Loucy (cell line): ENCODE measurements around the gene PARP6.

Experiments
- H2AFZ ChIP-seq: fragments of 200-600 bp; sonication (generic); 2 replicates; pipeline ENCODE4 v1.6.0; 2016; ENCODE audit warnings: antibody characterized with exemption, mild to moderate bottlenecking, low read length, moderate library complexity
- H3F3A ChIP-seq: fragments of 200-600 bp; 2 replicates; pipeline ENCODE4 v1.6.0; 2016; ENCODE audit warnings: antibody characterized with exemption, low read depth, mild to moderate bottlenecking
- H3K27me3 ChIP-seq: fragments of 200-600 bp; sonication (generic); 2 replicates; pipeline ENCODE4 v1.6.1; 2014; ENCODE audit warnings: low read length, mild to moderate bottlenecking; ENCODE audit not compliant: insufficient read depth, poor library complexity, severe bottlenecking
- H3K36me3 ChIP-seq: fragments of 200-600 bp; sonication (generic); 2 replicates; pipeline ENCODE4 v1.6.1; 2016; ENCODE audit warnings: low read length; ENCODE audit not compliant: insufficient read depth
- H3K4me1 ChIP-seq: fragments of 200-600 bp; sonication (generic); 2 replicates; pipeline ENCODE4 v1.5.1; 2014; ENCODE audit warnings: low read length, mild to moderate bottlenecking; ENCODE audit not compliant: insufficient read depth, poor library complexity, severe bottlenecking
- H3K4me2 ChIP-seq: fragments of 200-600 bp; sonication (generic); 2 replicates; pipeline ENCODE4 v1.6.0; 2014; ENCODE audit warnings: antibody characterized with exemption, low read length, low read depth, mild to moderate bottlenecking; ENCODE audit not compliant: poor library complexity, severe bottlenecking
- H3K4me3 ChIP-seq: fragments of 200-600 bp; sonication (generic); 2 replicates; pipeline ENCODE4 v1.5.1; 2014; ENCODE audit warnings: low read length, mild to moderate bottlenecking, mixed read lengths; ENCODE audit not compliant: poor library complexity, severe bottlenecking
- H3K79me2 ChIP-seq: fragments of 200-600 bp; sonication (generic); 2 replicates; pipeline ENCODE4 v1.6.1; 2014; ENCODE audit warnings: low read length; ENCODE audit not compliant: insufficient read depth
- H3K9ac ChIP-seq: fragments of 200-600 bp; sonication (generic); 2 replicates; pipeline ENCODE4 v1.6.0; 2014; ENCODE audit warnings: mild to moderate bottlenecking, low read depth, low read length, moderate library complexity; ENCODE audit not compliant: poor library complexity, severe bottlenecking
- H3K9me2 ChIP-seq: fragments of 200-600 bp; sonication (generic); replicated peaks from 2 replicates; pipeline ENCODE4 v1.6.1; 2016; ENCODE audit warnings: low read depth, low read length, mixed read lengths
- H3K9me3 ChIP-seq: fragments of 200-600 bp; sonication (generic); 2 replicates; pipeline ENCODE4 v1.6.1; 2014; ENCODE audit warnings: mild to moderate bottlenecking, antibody characterized with exemption, low read length, low read depth; ENCODE audit not compliant: insufficient read depth
- H4K20me1 ChIP-seq: fragments of 200-600 bp; sonication (generic); 2 replicates; pipeline ENCODE4 v1.6.0; 2014; ENCODE audit warnings: antibody characterized with exemption, low read length, mild to moderate bottlenecking; ENCODE audit not compliant: insufficient read depth, poor library complexity, severe bottlenecking
- EZH2phosphoT487 ChIP-seq: fragments of 200-600 bp; IDR thresholded peaks from 2 replicates; pipeline ENCODE4 v1.6.1; 2018; ENCODE audit warnings: antibody characterized with exemption, mild to moderate bottlenecking, moderate library complexity, borderline replicate concordance
- TF ChIP-seq, protein P1 (sequence below): fragments of 200-600 bp; sonication (generic); conservative IDR thresholded peaks from 2 replicates; pipeline ENCODE4 v1.5.1; 2014; ENCODE audit warnings: mild to moderate bottlenecking, antibody characterized with exemption, low read length

The PARP6 gene

DNA sequence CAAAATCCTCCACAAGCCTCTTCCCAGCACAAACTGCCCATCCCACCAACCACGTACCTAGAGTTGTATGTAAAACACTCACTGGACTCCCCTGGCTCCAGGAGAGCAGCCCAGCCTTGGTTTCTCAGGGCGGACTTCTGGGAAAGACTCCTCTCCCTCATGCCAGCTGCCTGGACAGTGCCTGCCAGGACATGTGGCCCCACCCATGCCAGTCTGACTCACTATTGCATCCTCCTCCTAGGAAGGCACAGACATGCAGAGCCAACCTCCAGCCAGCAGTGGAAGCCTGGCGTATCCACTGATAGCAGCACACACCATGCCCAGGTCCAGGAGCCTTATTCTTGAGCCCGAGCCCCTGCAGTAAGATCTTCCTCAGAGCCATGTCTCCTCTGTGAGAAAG, 50.0 kb downstream of the PARP6 start:
- TF ChIP-seq, protein P1, sequence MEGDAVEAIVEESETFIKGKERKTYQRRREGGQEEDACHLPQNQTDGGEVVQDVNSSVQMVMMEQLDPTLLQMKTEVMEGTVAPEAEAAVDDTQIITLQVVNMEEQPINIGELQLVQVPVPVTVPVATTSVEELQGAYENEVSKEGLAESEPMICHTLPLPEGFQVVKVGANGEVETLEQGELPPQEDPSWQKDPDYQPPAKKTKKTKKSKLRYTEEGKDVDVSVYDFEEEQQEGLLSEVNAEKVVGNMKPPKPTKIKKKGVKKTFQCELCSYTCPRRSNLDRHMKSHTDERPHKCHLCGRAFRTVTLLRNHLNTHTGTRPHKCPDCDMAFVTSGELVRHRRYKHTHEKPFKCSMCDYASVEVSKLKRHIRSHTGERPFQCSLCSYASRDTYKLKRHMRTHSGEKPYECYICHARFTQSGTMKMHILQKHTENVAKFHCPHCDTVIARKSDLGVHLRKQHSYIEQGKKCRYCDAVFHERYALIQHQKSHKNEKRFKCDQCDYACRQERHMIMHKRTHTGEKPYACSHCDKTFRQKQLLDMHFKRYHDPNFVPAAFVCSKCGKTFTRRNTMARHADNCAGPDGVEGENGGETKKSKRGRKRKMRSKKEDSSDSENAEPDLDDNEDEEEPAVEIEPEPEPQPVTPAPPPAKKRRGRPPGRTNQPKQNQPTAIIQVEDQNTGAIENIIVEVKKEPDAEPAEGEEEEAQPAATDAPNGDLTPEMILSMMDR, result no peak
- no peak for TF ChIP-seq EZH2phosphoT487
- peak overlapping the region; percentile 61 for H3K4me2 ChIP-seq
- peaks cover 60% of the 10 kb centered on the region for H3K4me1 ChIP-seq

DNA sequence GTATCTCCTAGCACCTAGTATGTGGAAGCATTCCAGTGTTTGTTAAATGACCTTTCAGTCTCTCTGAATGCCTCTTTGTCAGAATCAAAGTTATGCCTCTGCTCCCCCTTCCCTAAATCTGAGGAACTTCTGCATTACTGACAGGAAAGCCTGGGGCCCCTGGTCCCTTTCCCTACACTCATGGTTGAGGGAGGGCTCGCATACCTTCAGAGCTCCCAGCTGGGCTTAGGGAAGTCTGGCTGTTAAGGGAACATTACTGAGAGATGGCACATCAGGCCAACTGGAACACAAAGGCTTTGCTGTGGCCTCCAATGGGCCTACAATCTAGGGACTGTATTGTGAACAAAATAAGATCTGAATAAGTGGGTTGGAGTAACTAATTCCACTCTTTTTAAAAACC, 51.7 kb downstream of the PARP6 start:
- Histone ChIP-seq H3K9me2 (no peaks in the 10 kb centered on the region), H3K27me3 (no peaks in the 10 kb centered on the region), H3K9me3 (no peaks in the 10 kb centered on the region), H3K9ac (no peak overlapping the region), H3K4me1 (peaks cover 48% of the 10 kb centered on the region), H3K4me3 (no peak overlapping the region), H3K36me3 (peaks cover 88% of the 10 kb centered on the region), H3F3A (no peaks in the 10 kb centered on the region), H3K79me2 (peaks cover 95% of the 10 kb centered on the region), H3K4me2 (peak overlapping the region; percentile 41), H4K20me1 (peaks cover 97% of the 10 kb centered on the region), H2AFZ (no peak overlapping the region)
- TF ChIP-seq, protein P1, result no peak
- no peak for TF ChIP-seq EZH2phosphoT487

More for the DNA sequence above, 50.0 kb downstream of the PARP6 start:
- Histone ChIP-seq H3K79me2 (peaks cover 96% of the 10 kb centered on the region), H3K27me3 (no peaks in the 10 kb centered on the region), H3K4me3 (peak overlapping the region; percentile 44), H3K36me3 (peaks cover 75% of the 10 kb centered on the region; the same call in 1 of the 2 replicates), H3F3A (no peaks in the 10 kb centered on the region), H3K9me2 (no peaks in the 10 kb centered on the region), H2AFZ (no peak overlapping the region), H3K9ac (peak overlapping the region; percentile 12), H3K9me3 (no peaks in the 10 kb centered on the region), H4K20me1 (peaks cover 97% of the 10 kb centered on the region)

DNA sequence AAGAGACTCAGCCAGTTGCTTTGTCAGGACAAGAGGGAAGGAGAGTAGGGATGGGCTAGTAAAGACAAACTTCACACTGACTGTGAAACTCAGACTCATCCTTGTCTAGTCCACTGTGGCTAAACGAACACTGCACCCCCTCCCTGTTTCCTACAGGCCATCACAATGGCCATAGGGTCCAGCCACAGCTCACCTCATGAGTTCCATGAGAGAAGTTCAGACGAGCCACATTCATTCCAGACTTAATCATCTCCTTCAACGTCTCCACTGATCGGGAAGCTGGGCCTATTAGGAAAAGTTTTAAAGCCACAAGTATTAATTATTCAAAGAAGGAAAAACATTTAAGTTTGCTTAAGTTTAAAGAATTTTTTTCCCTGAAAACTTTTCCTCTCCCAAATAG, 55.1 kb downstream of the PARP6 start:
- Histone ChIP-seq H3K4me3 (no peak overlapping the region), H3K9ac (no peak overlapping the region), H3K36me3 (peaks cover 96% of the 10 kb centered on the region), H3K27me3 (no peaks in the 10 kb centered on the region), H3K79me2 (peaks cover 90% of the 10 kb centered on the region), H3K4me1 (peaks cover 19% of the 10 kb centered on the region), H3K9me3 (no peaks in the 10 kb centered on the region), H3K4me2 (no peak overlapping the region), H4K20me1 (peaks cover 96% of the 10 kb centered on the region), H3K9me2 (no peaks in the 10 kb centered on the region), H2AFZ (no peak overlapping the region), H3F3A (no peaks in the 10 kb centered on the region)
- TF ChIP-seq, protein P1, result no peak
- TF ChIP-seq EZH2phosphoT487, result no peak
